ENCODE results near the gene STAG1.

- TF ChIP-seq EZH2 (IDR thresholded peaks at IDR 0.05; ENCODE audit: insufficient read depth, low read length) (no peak), CTCF (IDR thresholded peaks at IDR 0.05; ENCODE audit: insufficient read depth, low read depth, low read length) (no peak)
Measured at GRCh38 chr3:136434429-136434828, 317.7 kb downstream of the STAG1 start.

Measured in astrocyte (in vitro differentiated cells and primary cell).